Astrocyte of the spinal cord (primary cell): Measurements from ENCODE around the gene NOG.

Experiments
- DNase-seq: peaks from one replicate; pipeline ENCODE4 v3.0.0; 2011; ENCODE audit warnings: low read depth, low spot score
- H3K4me3 ChIP-seq: 2 replicates; pipeline ENCODE4 v1.5.1; 2011; ENCODE audit warnings: low read depth, mild to moderate bottlenecking, low read length, moderate library complexity
- in situ Hi-C: cut with HindIII; loops from 2 replicates; pipeline ENCODE4 v1.10.0; 2017; ENCODE audit warnings: low sequenced_read_pairs
- TF ChIP-seq, protein P1 (sequence below): IDR thresholded peaks from 2 replicates; pipeline ENCODE4 v1.5.1; 2012; ENCODE audit warnings: low read depth, mild to moderate bottlenecking, low read length, inconsistent platforms

NOG gene

DNA sequence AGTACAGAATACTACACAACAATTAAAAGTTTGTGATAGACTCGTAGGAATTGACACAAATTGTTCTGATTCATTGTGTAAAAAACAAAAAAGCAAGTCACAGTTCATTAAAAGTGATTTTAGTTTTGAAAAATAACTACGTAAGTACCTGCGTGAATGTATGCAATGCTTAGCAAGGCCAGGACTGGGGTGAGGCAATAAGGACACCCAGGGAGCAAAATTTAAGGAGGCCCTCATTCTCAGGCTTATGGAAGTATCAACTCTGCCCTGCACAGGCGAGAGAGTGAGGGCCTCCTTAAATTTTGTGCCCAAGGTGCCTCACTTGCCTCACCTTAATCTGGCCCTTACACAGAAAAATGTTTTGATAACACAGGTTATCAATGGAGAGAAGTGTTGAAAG is 31.4 kb downstream of the NOG start:
- in situ Hi-C loops, result no loop called here
- TF ChIP-seq, protein P1, sequence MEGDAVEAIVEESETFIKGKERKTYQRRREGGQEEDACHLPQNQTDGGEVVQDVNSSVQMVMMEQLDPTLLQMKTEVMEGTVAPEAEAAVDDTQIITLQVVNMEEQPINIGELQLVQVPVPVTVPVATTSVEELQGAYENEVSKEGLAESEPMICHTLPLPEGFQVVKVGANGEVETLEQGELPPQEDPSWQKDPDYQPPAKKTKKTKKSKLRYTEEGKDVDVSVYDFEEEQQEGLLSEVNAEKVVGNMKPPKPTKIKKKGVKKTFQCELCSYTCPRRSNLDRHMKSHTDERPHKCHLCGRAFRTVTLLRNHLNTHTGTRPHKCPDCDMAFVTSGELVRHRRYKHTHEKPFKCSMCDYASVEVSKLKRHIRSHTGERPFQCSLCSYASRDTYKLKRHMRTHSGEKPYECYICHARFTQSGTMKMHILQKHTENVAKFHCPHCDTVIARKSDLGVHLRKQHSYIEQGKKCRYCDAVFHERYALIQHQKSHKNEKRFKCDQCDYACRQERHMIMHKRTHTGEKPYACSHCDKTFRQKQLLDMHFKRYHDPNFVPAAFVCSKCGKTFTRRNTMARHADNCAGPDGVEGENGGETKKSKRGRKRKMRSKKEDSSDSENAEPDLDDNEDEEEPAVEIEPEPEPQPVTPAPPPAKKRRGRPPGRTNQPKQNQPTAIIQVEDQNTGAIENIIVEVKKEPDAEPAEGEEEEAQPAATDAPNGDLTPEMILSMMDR, result no peak
- H3K4me3 ChIP-seq, result no peak overlapping the region
- no peak for DNase-seq

DNA sequence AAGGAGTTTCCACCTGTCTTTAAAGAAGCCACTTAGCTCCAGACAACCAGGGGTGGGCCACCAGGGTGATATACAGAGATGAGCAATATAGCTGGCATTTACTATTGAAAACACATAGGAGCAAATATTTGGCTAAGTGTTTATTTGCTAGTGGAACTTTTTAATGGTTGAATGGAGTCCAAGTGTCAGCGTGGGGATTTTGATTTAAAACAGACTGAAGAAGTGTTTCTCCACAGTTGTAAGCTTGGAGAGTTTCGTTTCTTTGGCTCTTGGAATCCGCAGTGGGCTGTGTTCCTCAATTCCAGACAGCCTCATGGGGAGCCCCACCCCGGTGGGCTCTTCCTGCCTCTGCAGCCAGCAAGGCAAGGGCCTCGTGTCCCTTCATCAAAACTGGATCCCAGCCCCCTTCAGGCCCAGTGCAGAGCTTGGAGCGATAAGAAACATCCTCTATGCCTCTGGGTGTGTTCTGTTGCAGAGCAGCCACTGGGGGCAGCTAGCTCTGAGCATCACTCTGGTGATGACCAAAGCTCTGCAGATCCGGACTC is 36.1 kb downstream of the NOG start:
- in situ Hi-C loops, result no loop called here
- peak; percentile 2 for DNase-seq
- H3K4me3 ChIP-seq, result no peak overlapping the region
- TF ChIP-seq, protein P1, result peak; percentile 44

DNA sequence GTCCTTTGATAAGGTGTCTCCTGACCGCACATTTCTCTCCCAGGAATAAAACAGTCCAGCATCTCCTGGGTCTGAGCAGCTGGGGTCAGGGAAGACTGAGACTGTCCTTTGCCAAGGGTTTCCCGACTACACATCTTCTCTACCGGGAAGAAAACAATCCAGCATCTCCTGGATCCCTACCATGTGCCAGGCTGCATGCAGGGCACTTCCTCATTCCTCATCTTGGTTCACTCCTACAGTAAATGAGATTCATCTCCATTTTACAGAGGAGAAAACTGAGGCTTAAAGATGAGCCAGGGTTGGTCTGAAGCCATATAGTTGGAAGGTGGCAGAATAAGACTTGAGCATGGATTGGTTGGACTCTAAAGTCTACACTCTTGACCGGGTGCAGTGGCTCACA is 36.7 kb downstream of the NOG start:
- in situ Hi-C loops, result no loop called here
- H3K4me3 ChIP-seq, result no peak overlapping the region
- DNase-seq, result no peak

DNA sequence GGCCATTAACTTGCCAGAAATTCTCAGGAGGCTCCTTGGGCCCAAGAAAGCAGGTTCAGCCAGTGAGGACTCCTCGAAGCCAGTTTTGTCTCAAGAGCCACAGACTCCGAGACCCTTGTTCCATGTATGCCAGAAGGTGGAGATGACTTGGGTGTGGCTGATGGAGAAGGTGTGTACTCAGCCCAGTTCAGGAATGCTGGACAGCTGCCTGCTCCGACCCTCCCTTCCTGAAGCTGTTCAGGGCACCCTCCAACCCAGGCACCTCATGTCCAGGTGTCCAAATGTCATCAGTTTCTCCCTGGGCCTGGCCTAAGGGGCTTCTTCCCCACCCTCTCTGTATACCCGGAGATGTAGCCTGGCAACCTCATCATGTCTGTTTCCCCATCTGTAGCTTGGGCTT is 40.2 kb downstream of the NOG start:
- in situ Hi-C loops, result no loop called here
- TF ChIP-seq, protein P1, result no peak
- H3K4me3 ChIP-seq, result no peak overlapping the region
- DNase-seq, result no peak

More for the DNA sequence above, 36.7 kb downstream of the NOG start:
- TF ChIP-seq, protein P1, result no peak

DNA sequence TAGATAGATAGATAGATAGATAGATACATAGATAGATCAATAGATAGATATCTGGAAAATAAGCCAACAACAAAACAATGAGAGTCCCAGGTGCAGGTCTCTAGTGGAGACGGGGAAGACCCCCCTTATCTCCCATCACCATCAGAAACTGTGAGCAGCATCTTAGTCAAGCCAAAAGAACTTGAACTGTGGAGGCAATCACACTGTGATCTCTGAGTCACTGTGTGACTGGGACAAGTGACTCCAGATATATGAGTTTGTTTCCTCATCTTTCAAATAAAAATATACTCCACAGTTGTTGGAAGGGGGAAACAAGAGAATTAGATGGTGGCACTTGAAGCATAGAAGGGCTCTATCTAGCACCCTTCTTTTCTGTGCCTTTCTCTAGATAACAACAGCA is 42.1 kb downstream of the NOG start:
- in situ Hi-C loops, result no loop called here
- TF ChIP-seq, protein P1, result no peak
- H3K4me3 ChIP-seq, result no peak overlapping the region
- no peak for DNase-seq

DNA sequence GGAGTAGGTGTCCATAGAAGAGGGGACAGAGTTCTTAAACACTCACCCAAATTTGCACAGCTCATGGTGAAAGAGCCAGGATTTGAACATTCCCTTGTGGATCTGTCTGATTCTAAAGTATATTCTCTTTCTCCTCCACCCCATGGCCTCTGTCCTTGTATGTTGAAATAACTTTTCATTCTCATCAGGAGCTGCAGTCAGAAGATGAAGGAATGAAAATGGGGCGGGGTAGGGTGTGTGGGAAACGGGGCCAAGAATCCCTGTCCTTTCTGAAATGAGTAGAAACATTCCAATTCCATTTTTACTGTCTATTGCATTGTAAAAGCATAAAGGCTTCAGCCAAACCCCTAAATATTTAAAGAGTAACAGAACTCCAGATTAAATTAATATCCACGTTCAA is 42.8 kb downstream of the NOG start:
- TF ChIP-seq, protein P1, result no peak
- H3K4me3 ChIP-seq, result no peak overlapping the region
- in situ Hi-C loops, result no loop called here
- DNase-seq, result no peak

DNA sequence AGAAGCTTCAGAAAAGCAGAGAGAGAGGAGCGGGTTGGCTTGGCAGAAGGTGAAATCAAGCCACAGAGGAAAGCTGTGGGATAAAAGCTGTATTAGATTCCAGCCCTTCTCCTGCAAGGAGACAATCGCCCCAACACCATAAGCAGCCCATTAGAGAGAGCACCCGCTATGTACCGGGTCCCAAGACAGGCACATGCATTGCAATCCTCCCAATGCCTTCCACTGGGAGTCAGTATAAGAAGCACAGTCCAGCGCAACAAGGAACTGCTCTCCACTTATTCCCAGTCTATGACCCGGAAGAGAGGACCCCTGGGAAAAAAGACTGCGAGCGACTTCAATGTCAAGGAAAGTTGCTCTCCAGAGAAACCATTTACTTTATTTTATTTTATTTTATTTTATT is 43.8 kb downstream of the NOG start:
- H3K4me3 ChIP-seq, result no peak overlapping the region
- DNase-seq, result no peak
- TF ChIP-seq, protein P1, result no peak
- in situ Hi-C loops, result no loop called here
